ENCODE results near the gene MDM1. TPM values are rescaled to one million over a fixed set of nuclear protein-coding genes. Genes with fewer than 3 reads are reported as not detected.

Gene MDM1
- total RNA-seq, 6 experiments from 2014 or later = 7.3 to 9.1 (median 7.8) TPM

DNA sequence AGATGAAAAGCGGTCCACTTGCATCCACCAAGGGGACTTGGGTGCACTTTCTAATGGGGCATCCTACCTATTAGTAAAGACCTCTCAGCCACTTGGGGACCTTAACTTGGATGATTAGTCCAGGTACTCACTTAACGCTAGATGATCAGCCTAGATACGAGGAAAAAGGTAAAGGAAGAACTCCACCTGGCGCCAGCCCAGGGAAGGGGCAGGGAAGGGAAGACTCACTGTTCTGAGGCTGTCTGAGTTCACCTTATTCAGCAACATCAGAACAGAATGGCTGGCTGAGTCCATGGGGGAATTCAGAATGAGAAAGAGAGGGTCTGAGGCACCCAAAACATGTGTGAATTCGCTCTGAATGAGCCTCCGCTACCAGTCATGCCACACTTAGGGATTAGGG, 85.8 kb downstream of the MDM1 start:
- H3K27me3 Mint-ChIP-seq (ENCODE audit: insufficient read depth) = peaks cover 37% of the 10 kb centered on the region
- DNase-seq = no peak
- no peaks in the 10 kb centered on the region for H3K9me3 Mint-ChIP-seq
- no peak overlapping the region for H3K4me3 Mint-ChIP-seq
- H3K4me1 Mint-ChIP-seq (ENCODE audit: low read depth) = peaks cover 7% of the 10 kb centered on the region; the same call in 1 of the 2 replicates
- TF ChIP-seq, protein P1, sequence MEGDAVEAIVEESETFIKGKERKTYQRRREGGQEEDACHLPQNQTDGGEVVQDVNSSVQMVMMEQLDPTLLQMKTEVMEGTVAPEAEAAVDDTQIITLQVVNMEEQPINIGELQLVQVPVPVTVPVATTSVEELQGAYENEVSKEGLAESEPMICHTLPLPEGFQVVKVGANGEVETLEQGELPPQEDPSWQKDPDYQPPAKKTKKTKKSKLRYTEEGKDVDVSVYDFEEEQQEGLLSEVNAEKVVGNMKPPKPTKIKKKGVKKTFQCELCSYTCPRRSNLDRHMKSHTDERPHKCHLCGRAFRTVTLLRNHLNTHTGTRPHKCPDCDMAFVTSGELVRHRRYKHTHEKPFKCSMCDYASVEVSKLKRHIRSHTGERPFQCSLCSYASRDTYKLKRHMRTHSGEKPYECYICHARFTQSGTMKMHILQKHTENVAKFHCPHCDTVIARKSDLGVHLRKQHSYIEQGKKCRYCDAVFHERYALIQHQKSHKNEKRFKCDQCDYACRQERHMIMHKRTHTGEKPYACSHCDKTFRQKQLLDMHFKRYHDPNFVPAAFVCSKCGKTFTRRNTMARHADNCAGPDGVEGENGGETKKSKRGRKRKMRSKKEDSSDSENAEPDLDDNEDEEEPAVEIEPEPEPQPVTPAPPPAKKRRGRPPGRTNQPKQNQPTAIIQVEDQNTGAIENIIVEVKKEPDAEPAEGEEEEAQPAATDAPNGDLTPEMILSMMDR (IDR thresholded peaks at IDR 0.05) = no peak
- H3K36me3 Mint-ChIP-seq (ENCODE audit: low read depth) = no peaks in the 10 kb centered on the region
- no peak overlapping the region for H3K27ac Mint-ChIP-seq

DNA sequence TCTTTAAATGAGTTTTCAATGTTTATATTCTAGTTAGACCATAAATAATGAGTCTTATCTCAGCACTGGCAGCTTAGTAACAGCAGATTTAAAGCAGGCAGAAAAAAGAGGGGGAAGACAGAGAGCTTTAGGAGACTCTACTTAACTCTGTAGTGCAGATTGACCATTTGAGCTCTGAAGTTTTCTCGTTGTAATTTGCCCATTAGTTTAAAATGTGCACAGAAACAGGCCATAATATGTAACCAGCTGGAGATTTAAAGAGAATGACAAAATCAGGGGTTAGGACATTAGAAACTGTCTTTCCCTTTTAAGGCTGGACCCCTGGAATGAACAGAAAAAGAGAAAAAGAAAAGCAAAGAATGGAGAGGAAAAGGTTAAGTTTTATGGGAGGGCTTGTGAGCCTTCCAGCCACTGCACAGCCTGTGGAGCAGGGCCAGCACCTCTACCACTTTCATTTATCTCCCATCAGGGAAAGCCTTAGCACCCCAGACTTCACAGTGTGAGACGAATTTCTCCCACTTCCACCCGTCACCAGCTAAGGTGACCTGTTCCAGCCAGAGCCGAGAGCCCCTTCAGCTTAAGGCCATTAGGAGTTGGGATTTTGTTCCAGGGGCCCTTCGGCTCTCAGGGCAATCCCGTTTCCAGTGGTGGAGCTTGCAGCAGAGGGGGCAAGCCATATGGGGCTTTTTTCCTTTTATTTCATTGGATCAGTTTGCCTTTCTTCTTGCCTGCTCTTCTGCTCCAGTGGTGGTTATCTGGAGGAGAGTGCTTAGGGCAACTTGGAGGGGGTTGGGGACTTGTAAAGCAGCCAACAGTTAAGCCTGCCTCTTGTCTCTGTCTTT, 86.8 kb downstream of the MDM1 start:
- Mint-ChIP-seq H3K27ac (no peak overlapping the region), H3K4me3 (no peak overlapping the region), H3K36me3 (ENCODE audit: low read depth) (no peaks in the 10 kb centered on the region), H3K4me1 (ENCODE audit: low read depth) (peaks cover 16% of the 10 kb centered on the region), H3K27me3 (ENCODE audit: insufficient read depth) (peaks cover 31% of the 10 kb centered on the region), H3K9me3 (no peaks in the 10 kb centered on the region)
- no peak for DNase-seq
- TF ChIP-seq, protein P1 (IDR thresholded peaks at IDR 0.05) = no peak

Other genes starting within 250 kb of the MDM1 start
- not detected for gene IFNG, start 172.6 kb downstream of the MDM1 start, total RNA-seq (2021; fragmentation: NEBNext Ultra II Directional; extraction: Animal tissue kit (Norgen Biotek cat#: 25700))
- gene IL26, start 106.6 kb downstream of the MDM1 start, total RNA-seq (2021; fragmentation: NEBNext Ultra II Directional; extraction: Animal tissue kit (Norgen Biotek cat#: 25700)) = not detected
- gene IL22, start 78.8 kb downstream of the MDM1 start, total RNA-seq (2021; fragmentation: NEBNext Ultra II Directional; extraction: Animal tissue kit (Norgen Biotek cat#: 25700)) = not detected